Esophagus muscularis mucosa (tissue), 4 donors: ENCODE measurements around the gene PIGU. TPM values are rescaled to one million over a fixed set of nuclear protein-coding genes. Genes with fewer than 3 reads are reported as not detected.
A peak's percentile ranks its signal among the peaks of the same experiment; 100 is the strongest.
"Not testable (repeated sequence)": the region's sequence is repeated elsewhere in the genome, so short reads cannot be mapped to it uniquely, and the experiment has no call there.

Source experiments
- DNase-seq: peaks from one replicate; pipeline ENCODE4 v3.0.0-alpha.2; 2017; ENCODE audit errors: extremely low spot score
- H3K27ac ChIP-seq, 4 donors: fragments of 200-600 bp; sonication (generic); replicated peaks in 1 of 4; 1 replicate in 3 of 4; 2 replicates in 1 of 4; pipeline ENCODE4 v1.5.1; 2016 to 2019; ENCODE audit warnings: mild to moderate bottlenecking in 1 of 4
- H3K27me3 ChIP-seq, 4 donors: fragments of 200-600 bp; sonication (generic); one replicate each; pipeline versions ENCODE4 v1.5.1 to v1.6.0; 2016 to 2019
- H3K36me3 ChIP-seq, 4 donors: fragments of 200-600 bp; sonication (generic); one replicate each; pipeline ENCODE4 v1.5.1; 2016 to 2019
- H3K4me1 ChIP-seq, 4 donors: fragments of 200-600 bp; sonication (generic); one replicate each; pipeline ENCODE4 v1.5.1; 2016 to 2019
- H3K4me3 ChIP-seq, 4 donors: fragments of 200-600 bp; sonication (generic); 1 replicate in 2 of 4; 2 replicates in 2 of 4; pipeline ENCODE4 v1.5.1; 2016 to 2019; ENCODE audit warnings: mild to moderate bottlenecking in 4 of 4, moderate library complexity in 1 of 4
- H3K9me3 ChIP-seq, 4 donors: fragments of 200-600 bp; sonication (generic); 1 replicate in 3 of 4; 2 replicates in 1 of 4; pipeline ENCODE4 v1.5.1; 2016 to 2019
- EP300 ChIP-seq: sonication (generic); formaldehyde crosslinking; IDR thresholded peaks from one replicate; pipeline ENCODE4 v1.6.1; 2017; ENCODE audit warnings: antibody characterized with exemption
- POLR2A ChIP-seq: fragments of 450-650 bp; IDR thresholded peaks from one replicate; pipeline ENCODE4 v1.6.1; 2017; ENCODE audit warnings: antibody characterized with exemption, moderate library complexity, mild to moderate bottlenecking, low read depth
- POLR2AphosphoS5 ChIP-seq, 2 donors: sonication (generic); formaldehyde crosslinking; IDR thresholded peaks; one replicate each; pipeline ENCODE4 v1.6.1; 2017; ENCODE audit warnings: antibody characterized with exemption in 2 of 2
- WGBS: methylation state at CpG from one replicate; pipeline ENCODE4 v1.1.5; 2018; 5-methylcytosine and 5-hydroxymethylcytosine counted together
- intact Hi-C: fragments of 100-400 bp; cut with DNase I; formaldehyde crosslinking; loops from one replicate; pipeline ENCODE4 v1.15.1; 2023
- total RNA-seq, 4 donors: library from RNA; depleted of rRNA; stranded (reverse); fragments of >200 nt; gene quantifications; one replicate each; pipeline versions ENCODE4 v1.1.0 to v1.2.1, GENCODE V29; 2016
- TF ChIP-seq, protein P1 (sequence below), 3 experiments: fragments of 200-600 bp in 2 of 3; fragments of 450-650 bp in 1 of 3; sonication (generic) in 2 of 3; IDR thresholded peaks; one replicate each; pipeline ENCODE4 v1.5.1; 2017 to 2019; ENCODE audit warnings: antibody characterized with exemption in 3 of 3, mild to moderate bottlenecking in 2 of 3, moderate library complexity in 1 of 3

Gene PIGU
- total RNA-seq, 4 donors from 2014 or later, result 9.1 to 10.8 (median 9.5) TPM

DNA sequence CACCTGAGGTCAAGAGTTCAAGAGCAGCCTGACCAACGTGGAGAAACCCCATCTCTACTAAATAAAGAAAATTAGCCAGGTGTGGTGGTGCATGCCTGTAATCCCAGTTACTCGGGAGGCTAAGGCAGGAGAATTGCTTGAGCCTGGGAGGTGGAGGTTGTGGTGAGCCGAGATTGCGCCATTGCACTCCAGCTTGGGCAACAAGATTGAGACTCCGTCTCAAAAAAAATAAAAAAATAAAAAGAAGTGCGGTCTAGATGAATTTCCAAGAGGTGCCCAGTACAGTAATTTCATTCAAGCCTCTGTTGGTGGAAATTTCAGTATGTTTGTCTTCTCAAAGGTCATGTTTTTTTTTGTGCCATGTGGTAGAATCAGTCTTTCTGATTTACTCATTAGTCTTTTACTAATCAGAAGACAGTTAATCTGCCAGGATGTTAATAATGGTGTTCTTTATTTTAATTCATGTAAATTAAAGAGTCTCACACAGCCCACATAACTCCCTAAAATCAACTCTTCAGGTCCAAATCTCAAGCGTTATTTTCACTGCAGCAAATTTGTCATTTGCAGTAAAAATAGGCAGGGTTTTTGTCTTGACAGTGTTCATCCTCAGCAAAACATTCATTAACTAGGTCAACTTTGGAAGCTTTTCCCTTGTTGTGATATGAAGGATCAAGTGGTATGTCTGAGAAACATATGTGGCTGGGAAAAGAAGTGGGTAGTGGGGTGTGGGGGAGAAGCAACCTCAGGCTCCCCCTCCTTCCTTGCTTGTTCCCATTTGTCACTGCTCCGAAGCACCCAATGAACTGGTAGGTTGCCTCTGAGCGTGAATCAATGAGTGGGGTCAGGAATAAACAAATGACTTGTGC is 40.6 kb upstream of the PIGU start:
- no peak overlapping the region for H3K4me3 ChIP-seq
- no peak overlapping the region for H3K27ac ChIP-seq
- H3K4me1 ChIP-seq, result peaks cover 16 to 22% (median 20%) of the 10 kb centered on the region in 4 donors
- 88% methylated on average over 9 of the region's 9 CpGs for WGBS
- TF ChIP-seq EP300 (no peak), POLR2AphosphoS5 (IDR thresholded peaks at IDR 0.05) (no peak), POLR2A (no peak)
- TF ChIP-seq, protein P1, sequence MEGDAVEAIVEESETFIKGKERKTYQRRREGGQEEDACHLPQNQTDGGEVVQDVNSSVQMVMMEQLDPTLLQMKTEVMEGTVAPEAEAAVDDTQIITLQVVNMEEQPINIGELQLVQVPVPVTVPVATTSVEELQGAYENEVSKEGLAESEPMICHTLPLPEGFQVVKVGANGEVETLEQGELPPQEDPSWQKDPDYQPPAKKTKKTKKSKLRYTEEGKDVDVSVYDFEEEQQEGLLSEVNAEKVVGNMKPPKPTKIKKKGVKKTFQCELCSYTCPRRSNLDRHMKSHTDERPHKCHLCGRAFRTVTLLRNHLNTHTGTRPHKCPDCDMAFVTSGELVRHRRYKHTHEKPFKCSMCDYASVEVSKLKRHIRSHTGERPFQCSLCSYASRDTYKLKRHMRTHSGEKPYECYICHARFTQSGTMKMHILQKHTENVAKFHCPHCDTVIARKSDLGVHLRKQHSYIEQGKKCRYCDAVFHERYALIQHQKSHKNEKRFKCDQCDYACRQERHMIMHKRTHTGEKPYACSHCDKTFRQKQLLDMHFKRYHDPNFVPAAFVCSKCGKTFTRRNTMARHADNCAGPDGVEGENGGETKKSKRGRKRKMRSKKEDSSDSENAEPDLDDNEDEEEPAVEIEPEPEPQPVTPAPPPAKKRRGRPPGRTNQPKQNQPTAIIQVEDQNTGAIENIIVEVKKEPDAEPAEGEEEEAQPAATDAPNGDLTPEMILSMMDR (IDR thresholded peaks at IDR 0.05), result no peak
- intact Hi-C loops, result no loop called here
- no peak for DNase-seq
- H3K36me3 ChIP-seq, result peaks cover 0 to 50% (median 41%) of the 10 kb centered on the region in 4 donors
- no peaks in the 10 kb centered on the region for H3K9me3 ChIP-seq
- no peaks in the 10 kb centered on the region for H3K27me3 ChIP-seq

DNA sequence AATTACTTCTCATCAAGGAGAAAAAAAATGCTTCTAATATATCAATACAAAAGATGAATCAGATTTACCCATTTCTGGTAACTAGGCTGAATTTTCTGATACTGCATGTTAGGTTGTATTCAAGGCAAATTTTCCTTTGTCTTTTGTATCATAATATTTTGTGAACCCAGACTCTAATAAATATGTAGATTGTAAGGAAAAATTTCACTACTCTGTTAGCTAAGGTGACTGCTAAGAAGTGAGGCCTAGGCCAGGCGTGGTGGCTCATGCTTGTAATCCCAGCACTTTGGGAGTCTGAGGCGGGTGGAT is 40.0 kb upstream of the PIGU start:
- TF ChIP-seq EP300 (no peak), POLR2A (no peak), POLR2AphosphoS5 (IDR thresholded peaks at IDR 0.05) (no peak)
- TF ChIP-seq, protein P1 (IDR thresholded peaks at IDR 0.05), result no peak
- no peak for DNase-seq
- no peak overlapping the region for H3K27ac ChIP-seq
- H3K36me3 ChIP-seq, result peaks cover 0 to 52% (median 43%) of the 10 kb centered on the region in 4 donors
- H3K4me3 ChIP-seq, result no peak overlapping the region
- intact Hi-C loops, result no loop called here
- H3K9me3 ChIP-seq, result no peaks in the 10 kb centered on the region
- H3K4me1 ChIP-seq, result peaks cover 16 to 22% (median 20%) of the 10 kb centered on the region in 4 donors
- 100% methylated on average over 2 of the region's 2 CpGs for WGBS
- H3K27me3 ChIP-seq, result no peaks in the 10 kb centered on the region

DNA sequence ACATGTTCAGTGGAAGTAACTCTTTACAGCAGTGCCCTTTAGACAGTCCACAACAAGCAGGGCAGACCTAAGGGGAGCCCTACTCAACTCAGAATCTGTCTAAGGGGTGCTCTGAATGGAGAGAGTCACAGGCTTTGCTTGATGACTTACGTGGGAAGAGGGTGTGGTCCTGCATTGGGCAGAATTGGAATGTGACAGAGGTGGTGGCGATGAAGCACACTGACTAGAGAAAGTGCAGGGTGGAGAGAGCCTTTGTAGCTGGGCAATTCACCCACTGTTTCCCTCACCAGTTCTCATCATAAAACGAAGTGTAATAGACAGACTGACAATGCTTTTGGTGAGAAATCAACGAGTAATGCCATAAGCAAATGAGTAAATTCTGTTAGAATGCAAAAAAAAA is 38.5 kb upstream of the PIGU start:
- TF ChIP-seq, protein P1 (IDR thresholded peaks at IDR 0.05), result no peak
- TF ChIP-seq POLR2AphosphoS5 (IDR thresholded peaks at IDR 0.05) (no peak), EP300 (no peak), POLR2A (no peak)
- peaks cover 0 to 66% (median 44%) of the 10 kb centered on the region in 4 donors for H3K36me3 ChIP-seq
- 97% methylated on average over 4 of the region's 4 CpGs for WGBS
- H3K27me3 ChIP-seq, result no peaks in the 10 kb centered on the region
- DNase-seq, result no peak
- no peak overlapping the region for H3K27ac ChIP-seq
- intact Hi-C loops, result no loop called here
- H3K9me3 ChIP-seq, result no peaks in the 10 kb centered on the region
- H3K4me1 ChIP-seq, result peaks cover 14 to 25% (median 18%) of the 10 kb centered on the region in 4 donors
- no peak overlapping the region for H3K4me3 ChIP-seq

DNA sequence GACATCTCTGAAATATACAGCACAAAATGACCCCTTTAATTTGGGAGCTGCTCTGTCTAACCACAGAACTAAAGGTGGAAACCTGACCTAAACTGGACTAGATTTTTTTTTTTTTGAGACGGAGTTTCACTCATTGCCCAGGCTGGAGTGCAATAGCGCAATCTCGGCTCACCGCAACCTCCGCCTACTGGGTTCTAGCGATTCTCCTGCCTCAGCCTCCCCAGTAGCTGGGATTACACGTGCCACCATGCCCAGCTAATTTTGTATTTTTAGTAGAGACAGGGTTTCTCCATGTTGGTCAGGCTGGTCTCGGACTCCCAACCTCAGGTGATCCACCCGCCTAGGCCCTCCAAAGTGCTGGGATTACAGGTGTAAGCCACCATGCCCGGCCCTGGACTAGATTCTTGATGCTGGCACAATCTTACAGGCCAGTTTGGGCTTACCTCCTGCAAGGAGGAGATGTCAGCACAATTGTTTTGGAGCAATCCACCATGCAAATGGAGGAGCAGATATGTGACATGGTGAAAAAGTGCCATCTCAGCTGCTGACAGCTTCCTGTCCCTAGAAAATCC is 37.1 kb upstream of the PIGU start:
- H3K9me3 ChIP-seq, intact Hi-C loops, H3K4me3 ChIP-seq, H3K27me3 ChIP-seq, DNase-seq: not testable (repeated sequence)
- H3K27ac ChIP-seq, result peak overlapping the region in 1 of 4 donors; percentile 0
- peaks cover 13 to 30% (median 22%) of the 10 kb centered on the region in 4 donors for H3K4me1 ChIP-seq
- peaks cover 0 to 66% (median 43%) of the 10 kb centered on the region in 4 donors for H3K36me3 ChIP-seq
- 98% methylated on average over 9 of the region's 10 CpGs for WGBS

DNA sequence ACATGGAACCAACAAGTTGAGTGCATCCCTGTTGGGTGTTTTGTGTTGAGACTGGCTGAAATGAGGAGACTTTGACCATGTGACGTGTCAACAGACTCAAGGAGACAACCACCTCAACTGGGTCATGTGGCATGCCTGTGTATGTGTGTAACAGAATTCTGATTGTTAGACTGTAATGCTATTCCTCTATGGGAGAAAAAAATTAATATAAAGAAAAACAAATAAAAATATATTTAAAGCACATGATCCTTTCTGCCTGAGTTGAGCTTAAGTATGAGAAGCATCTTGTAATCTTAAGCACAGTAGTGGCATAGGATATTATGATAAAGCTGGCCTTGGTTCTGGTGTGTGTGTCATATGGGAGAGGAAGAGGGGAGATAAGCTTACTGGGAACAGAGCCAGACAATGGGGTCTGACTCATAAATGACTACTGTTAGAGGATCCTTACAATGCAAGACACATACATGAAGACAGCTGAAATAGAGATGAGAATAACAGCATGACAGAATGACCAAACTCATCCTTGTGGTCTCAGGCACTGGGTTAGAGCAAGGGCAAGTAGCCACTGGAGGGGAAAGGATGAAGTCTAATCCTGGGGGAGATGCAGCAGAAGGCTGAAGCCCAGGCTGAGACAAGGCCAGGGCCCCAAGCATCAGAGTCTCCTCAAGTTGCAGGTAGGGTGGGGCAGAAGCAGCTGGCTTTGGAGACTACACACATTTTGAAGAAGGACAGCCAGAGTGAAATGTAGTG is 36.5 kb upstream of the PIGU start:
- peaks cover 20 to 37% (median 28%) of the 10 kb centered on the region in 4 donors for H3K4me1 ChIP-seq
- intact Hi-C loops, result no loop called here
- no peak overlapping the region for H3K4me3 ChIP-seq
- whole genome bisulfite sequencing, result 77% methylated on average over 1 of the region's 1 CpG
- no peak for TF ChIP-seq EP300
- TF ChIP-seq POLR2A, result no peak
- no peak for TF ChIP-seq POLR2AphosphoS5 (IDR thresholded peaks at IDR 0.05)
- H3K27ac ChIP-seq, result peak overlapping the region in 1 of 4 donors; percentile 0
- H3K36me3 ChIP-seq, result peaks cover 0 to 66% (median 41%) of the 10 kb centered on the region in 4 donors
- no peaks in the 10 kb centered on the region for H3K9me3 ChIP-seq
- H3K27me3 ChIP-seq, result no peaks in the 10 kb centered on the region
- DNase-seq, result no peak
